Naive thymus-derived CD8-positive, alpha-beta T cell (primary cell): ENCODE results near the gene EIF2S2. TPM values are rescaled to one million over a fixed set of nuclear protein-coding genes. Genes with fewer than 3 reads are reported as not detected.
"Not testable (repeated sequence)": the region's sequence is repeated elsewhere in the genome, so short reads cannot be mapped to it uniquely, and the experiment has no call there.

Experiments used
- ATAC-seq, 2 donors: fragments of 150-1000 bp; cut with Tn5 transposase in 1 of 2; sonication (Bioruptor Pico), chemical (Tn5 transposase) in 1 of 2; 1 replicate in 1 of 2; 2 replicates in 1 of 2; pipeline ENCODE4 v1.10.0; 2021; ENCODE audit warnings: mild to moderate bottlenecking in 2 of 2, moderate library complexity in 2 of 2
- POLR2A ChIA-PET: fragments of 350-600 bp; sonication (Branson Sonifier 250); formaldehyde crosslinking; loops from one replicate; lab custom pipeline; 2021; ENCODE audit warnings: antibody characterized with exemption; lab: Charles Lee
- DNase-seq, 10 donors: peaks; one replicate each; pipeline versions ENCODE4 v3.0.0 to v3.0.0-alpha.2; 2020 to 2022
- H3K27ac Mint-ChIP-seq, 10 donors: one replicate each; pipeline ENCODE4 v1.8.0; 2020 to 2022; ENCODE audit warnings: mild to moderate bottlenecking in 10 of 10, mixed read lengths in 10 of 10, moderate library complexity in 4 of 10, inconsistent platforms in 1 of 10
- H3K27me3 Mint-ChIP-seq, 5 donors: one replicate each; pipeline ENCODE4 v1.8.0; 2021 to 2022; ENCODE audit warnings: mixed read lengths in 5 of 5
- H3K36me3 Mint-ChIP-seq, 3 donors: one replicate each; pipeline ENCODE4 v1.8.0; 2020 to 2022; ENCODE audit warnings: mixed read lengths in 3 of 3, mild to moderate bottlenecking in 2 of 3, inconsistent platforms in 1 of 3
- H3K4me1 Mint-ChIP-seq, 4 donors: one replicate each; pipeline ENCODE4 v1.8.0; 2021 to 2022; ENCODE audit warnings: mixed read lengths in 4 of 4
- H3K4me3 Mint-ChIP-seq, 10 donors: one replicate each; pipeline ENCODE4 v1.8.0; 2020 to 2022; ENCODE audit warnings: mild to moderate bottlenecking in 10 of 10, mixed read lengths in 10 of 10, moderate library complexity in 6 of 10, inconsistent platforms in 1 of 10
- H3K9me3 Mint-ChIP-seq, 9 donors: one replicate each; pipeline ENCODE4 v1.8.0; 2020 to 2022; ENCODE audit warnings: mixed read lengths in 9 of 9, mild to moderate bottlenecking in 3 of 9, inconsistent platforms in 1 of 9, moderate library complexity in 1 of 9
- polyA plus RNA-seq, 3 donors: library from polyadenylated mRNA; unstranded; fragments of 300-500 nt; fragmentation: Illumina TruSeq; gene quantifications; one replicate each; pipeline ENCODE4 v1.2.3, GENCODE V29; 2021
- total RNA-seq, 8 experiments: library from RNA in 2 of 8; stranded (reverse) in 2 of 8; gene quantifications; one replicate each; pipeline ENCODE4 v1.2.3 and lab custom pipeline; 2021 to 2026

EIF2S2 gene
- 10 to 100 TPM; 61.9 to 66.5 TPM for total RNA-seq
- 10 to 100 TPM; 17.5 to 21.6 (median 20.2) TPM for polyA plus RNA-seq
- total RNA-seq (lab: John Stamatoyannopoulos, UW), result 57.1 to 394 (median 160) reads per million in 6 experiments

DNA sequence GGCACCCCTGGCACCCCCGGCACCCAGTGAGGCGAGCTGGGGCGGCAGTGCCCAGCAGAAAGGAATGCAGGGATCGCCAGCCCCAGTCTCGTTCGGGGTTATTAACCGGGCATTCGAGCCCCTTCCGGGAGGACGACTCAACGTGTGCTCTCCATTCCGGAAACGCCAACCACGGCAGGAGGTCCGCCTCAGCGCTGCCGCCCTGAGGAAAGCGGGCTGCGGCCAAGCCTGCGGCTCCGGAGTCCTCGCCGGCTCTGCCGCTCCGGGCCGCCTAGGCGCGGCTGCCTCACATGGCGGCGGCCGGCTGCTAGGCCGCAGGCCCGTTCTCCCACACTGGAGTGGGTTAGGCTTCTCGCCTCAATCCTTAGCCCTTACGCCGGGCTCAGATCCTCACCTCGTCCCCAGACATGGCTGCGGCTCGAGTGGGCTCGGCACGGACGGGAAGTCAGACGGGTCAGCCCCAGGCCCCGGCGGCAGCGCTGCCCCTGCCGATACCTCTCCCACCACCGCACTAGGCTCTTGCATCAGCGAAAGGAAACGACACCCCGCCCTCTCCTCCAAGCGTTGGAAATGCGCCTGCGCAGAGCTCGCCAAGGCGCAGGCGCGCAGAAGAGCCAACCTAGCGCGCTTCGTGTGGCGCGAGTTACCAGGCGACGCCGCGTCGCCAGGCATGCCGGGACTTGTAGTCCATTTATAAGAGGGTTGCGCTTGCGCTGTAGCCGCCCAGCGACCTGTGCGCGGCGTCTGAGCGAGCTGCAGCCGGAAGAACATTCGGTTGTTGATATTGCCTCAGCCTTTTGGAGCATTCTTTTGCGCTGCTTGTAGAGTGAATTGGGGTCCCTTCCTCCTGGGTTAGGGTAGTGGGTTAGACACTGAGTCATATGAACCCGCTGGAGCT lies at the start of gene EIF2S2:
TSS of gene EIF2S2 (minus strand) at position 542 of the 898 bp plus-strand sequence. CDS start at position 409, 133 bp downstream.
- Mint-ChIP-seq H3K36me3 (peaks cover 0 to 34% (median 4%) of the 10 kb centered on the region in 3 donors), H3K27me3 (no peaks in the 10 kb centered on the region), H3K9me3 (no peaks in the 10 kb centered on the region), H3K27ac (peak within 1 kb of the TSS; percentile 96 to 100 (median 98)), H3K4me3 (peak within 1 kb of the TSS; percentile 90 to 99 (median 96)), H3K4me1 (peaks cover 23 to 51% (median 43%) of the 10 kb centered on the region in 4 donors)
- POLR2A ChIA-PET, result interaction anchor here (0.7 to 2.5 kb wide), 36 partner anchors 10 to 1842 kb away, joined by 3 to 46 read pairs (median 5); partner anchors contain the start of genes AHCY, CBFA2T2, CHMP4B and DYNLRB1
- DNase-seq (peak; percentile 91 to 98 (median 94)), ATAC-seq (peak; percentile 91 to 92)

GRCh38 chr20:34157697-34158096 lies 45.7 kb upstream of the EIF2S2 start:
- DNase-seq (peak in 1 of 10 donors; percentile 7), ATAC-seq (peak in 1 of 2 donors; percentile 20)
- H3K36me3 Mint-ChIP-seq, H3K4me3 Mint-ChIP-seq, H3K4me1 Mint-ChIP-seq, H3K9me3 Mint-ChIP-seq, POLR2A ChIA-PET: not testable (repeated sequence)
- H3K27me3 Mint-ChIP-seq, result peaks cover 6 to 22% (median 7%) of the 10 kb centered on the region in 5 donors
- peak overlapping the region in 1 of 10 donors; percentile 4 for H3K27ac Mint-ChIP-seq

GRCh38 chr20:34155836-34156235 lies 43.8 kb upstream of the EIF2S2 start:
- ATAC-seq (no peak), DNase-seq (no peak)
- H3K27ac Mint-ChIP-seq, result peak overlapping the region in 1 of 10 donors; percentile 13
- H3K9me3 Mint-ChIP-seq, result no peaks in the 10 kb centered on the region
- POLR2A ChIA-PET, result no interaction called here
- H3K36me3 Mint-ChIP-seq, result no peaks in the 10 kb centered on the region
- H3K4me1 Mint-ChIP-seq, result peaks cover 0 to 5% (median 3%) of the 10 kb centered on the region in 4 donors
- no peak overlapping the region for H3K4me3 Mint-ChIP-seq
- H3K27me3 Mint-ChIP-seq, result peaks cover 5 to 31% (median 10%) of the 10 kb centered on the region in 5 donors

DNA sequence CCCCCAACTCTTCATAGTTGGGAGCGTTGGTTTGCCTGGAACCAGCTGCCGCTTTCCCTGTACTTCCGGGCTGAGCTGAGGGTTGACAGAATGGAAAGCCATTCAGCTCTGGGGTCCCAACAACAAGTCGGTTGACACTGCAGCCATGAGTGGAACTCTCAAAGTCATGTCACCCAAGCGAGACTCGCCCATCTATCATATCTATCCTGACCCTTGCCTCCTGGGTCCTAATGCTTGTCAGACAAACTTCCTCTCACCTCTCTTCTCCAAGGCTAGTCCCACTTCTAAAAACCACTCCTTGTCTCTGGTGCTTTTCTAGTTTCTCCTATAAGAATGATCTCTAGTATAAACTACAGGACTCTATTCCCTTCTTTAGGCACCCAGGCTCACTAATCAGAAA lies 41.1 kb upstream of the EIF2S2 start:
- POLR2A ChIA-PET, H3K27ac Mint-ChIP-seq, H3K9me3 Mint-ChIP-seq, H3K4me3 Mint-ChIP-seq, H3K4me1 Mint-ChIP-seq, H3K36me3 Mint-ChIP-seq, DNase-seq, ATAC-seq: not testable (repeated sequence)
- peaks cover 6 to 31% (median 10%) of the 10 kb centered on the region in 5 donors for H3K27me3 Mint-ChIP-seq

- POLR2A ChIA-PET, DNase-seq, H3K9me3 Mint-ChIP-seq, H3K4me1 Mint-ChIP-seq, H3K27ac Mint-ChIP-seq, ATAC-seq, H3K4me3 Mint-ChIP-seq, H3K36me3 Mint-ChIP-seq: not testable (repeated sequence)
- H3K27me3 Mint-ChIP-seq, result peaks cover 6 to 31% (median 10%) of the 10 kb centered on the region in 5 donors
Observed at GRCh38 chr20:34152073-34152472, 40.0 kb upstream of the EIF2S2 start.

DNA sequence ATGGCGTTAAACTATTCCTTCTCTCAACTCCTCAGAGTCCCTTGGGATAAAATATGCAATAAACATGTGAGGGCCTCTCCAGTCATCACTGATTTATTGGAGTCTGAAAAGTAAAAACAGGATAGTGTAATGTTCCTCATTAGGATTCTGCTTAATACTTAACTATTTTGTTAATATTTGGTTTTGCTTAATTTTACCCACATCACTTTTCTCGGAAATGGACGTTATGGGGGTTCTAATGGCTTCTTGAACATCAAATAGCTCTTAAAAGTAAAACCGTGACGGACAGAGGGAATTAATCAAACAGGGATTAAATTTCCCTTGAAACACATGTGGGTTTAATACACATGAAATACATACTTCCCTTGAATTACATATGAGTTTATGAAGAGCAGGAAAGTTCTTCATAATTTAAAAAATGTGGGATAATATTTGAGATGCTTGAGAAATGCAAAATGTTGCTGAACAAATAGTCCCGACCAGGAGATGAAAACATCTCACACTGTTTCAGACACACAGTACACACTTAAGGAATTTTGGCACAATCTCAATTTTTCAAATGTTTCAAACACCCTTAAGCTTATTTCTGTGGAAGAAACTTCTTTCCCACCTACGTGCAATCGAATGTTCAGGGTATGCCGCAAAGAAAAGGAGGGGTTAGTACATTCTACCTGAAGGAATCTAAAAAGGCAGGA lies 38.4 kb upstream of the EIF2S2 start:
- POLR2A ChIA-PET, result interaction anchor here (0.5 kb wide), 1 partner anchor 193 kb away, joined by 4 read pairs; no protein-coding TSS in a partner anchor
- peaks cover 6 to 31% (median 10%) of the 10 kb centered on the region in 5 donors for H3K27me3 Mint-ChIP-seq

DNA sequence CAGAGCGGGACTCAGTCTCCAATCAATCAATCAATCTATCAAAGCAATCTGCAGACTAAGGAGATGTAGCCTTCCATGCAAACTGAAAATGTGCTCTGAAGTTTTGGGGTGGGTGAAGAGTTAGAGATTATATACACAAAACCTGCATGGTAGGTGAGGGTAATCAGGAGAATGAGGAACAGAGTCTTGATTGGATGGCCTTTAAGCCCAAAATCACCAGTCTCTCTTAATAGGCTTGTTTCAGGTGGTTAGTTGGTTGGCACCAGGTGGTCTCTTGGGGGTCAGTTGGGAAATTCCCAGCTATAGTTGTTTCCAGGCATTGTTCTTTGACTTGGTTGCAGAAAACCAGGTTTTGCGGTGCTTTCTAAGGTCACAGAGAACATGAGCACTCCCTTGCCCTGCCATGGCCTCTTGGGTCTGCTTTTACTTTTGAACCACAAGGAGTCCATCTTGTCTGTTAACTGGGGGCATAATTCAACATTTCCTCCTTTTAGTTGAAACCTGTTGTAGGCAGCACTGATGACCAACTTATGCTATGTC lies 33.3 kb upstream of the EIF2S2 start:
- Mint-ChIP-seq H3K27ac (no peak overlapping the region), H3K36me3 (peaks cover 0 to 2% (median 0%) of the 10 kb centered on the region in 3 donors), H3K27me3 (peaks cover 2 to 15% (median 4%) of the 10 kb centered on the region in 5 donors), H3K4me1 (no peaks in the 10 kb centered on the region), H3K4me3 (no peak overlapping the region), H3K9me3 (no peaks in the 10 kb centered on the region)
- POLR2A ChIA-PET, result no interaction called here
- ATAC-seq (no peak), DNase-seq (no peak)

More for the DNA sequence above, 38.4 kb upstream of the EIF2S2 start:
- no peak for ATAC-seq
- no peaks in the 10 kb centered on the region for H3K4me1 Mint-ChIP-seq
- no peaks in the 10 kb centered on the region for H3K36me3 Mint-ChIP-seq
- no peak overlapping the region for H3K27ac Mint-ChIP-seq
- DNase-seq, result no peak
- no peaks in the 10 kb centered on the region for H3K9me3 Mint-ChIP-seq
- no peak overlapping the region for H3K4me3 Mint-ChIP-seq

- no peak overlapping the region for H3K27ac Mint-ChIP-seq
- no peak for ATAC-seq
- H3K36me3 Mint-ChIP-seq, result peaks cover 0 to 2% (median 0%) of the 10 kb centered on the region in 3 donors
- DNase-seq, result no peak
- H3K4me3 Mint-ChIP-seq, result no peak overlapping the region
- H3K4me1 Mint-ChIP-seq, result no peaks in the 10 kb centered on the region
- POLR2A ChIA-PET, result no interaction called here
- no peaks in the 10 kb centered on the region for H3K9me3 Mint-ChIP-seq
- H3K27me3 Mint-ChIP-seq, result peaks cover 6 to 20% (median 8%) of the 10 kb centered on the region in 5 donors
Observed at GRCh38 chr20:34143951-34144350, 31.9 kb upstream of the EIF2S2 start.

DNA sequence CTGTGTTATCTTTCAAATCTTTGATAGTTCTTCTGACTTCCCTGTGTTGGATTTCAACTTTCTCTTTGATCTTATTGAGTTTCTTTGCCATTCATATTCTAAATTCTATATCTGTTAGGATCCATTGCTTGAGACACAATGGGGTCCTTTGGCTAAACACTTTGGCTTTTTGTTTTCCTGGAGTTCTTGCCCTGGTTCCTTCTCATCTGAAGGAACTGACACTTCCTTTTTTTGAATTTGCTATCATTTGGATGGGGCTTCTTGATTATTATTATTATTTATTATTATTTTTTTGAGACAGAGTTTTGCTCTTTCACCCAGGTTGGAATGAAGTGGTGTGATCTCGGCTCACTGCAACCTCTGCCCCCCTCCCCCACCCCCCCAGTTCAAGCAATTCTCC lies 30.1 kb upstream of the EIF2S2 start:
- POLR2A ChIA-PET, result no interaction called here
- DNase-seq, result no peak
- ATAC-seq, result no peak
- H3K27me3 Mint-ChIP-seq, result peaks cover 6 to 21% (median 8%) of the 10 kb centered on the region in 5 donors
- H3K9me3 Mint-ChIP-seq, result no peaks in the 10 kb centered on the region
- H3K36me3 Mint-ChIP-seq, result peaks cover 0 to 2% (median 0%) of the 10 kb centered on the region in 3 donors
- no peak overlapping the region for H3K4me3 Mint-ChIP-seq
- H3K4me1 Mint-ChIP-seq, result no peaks in the 10 kb centered on the region
- no peak overlapping the region for H3K27ac Mint-ChIP-seq

- H3K4me1 Mint-ChIP-seq, result no peaks in the 10 kb centered on the region
- no peak overlapping the region for H3K27ac Mint-ChIP-seq
- no peak overlapping the region for H3K4me3 Mint-ChIP-seq
- peaks cover 0 to 2% (median 0%) of the 10 kb centered on the region in 3 donors for H3K36me3 Mint-ChIP-seq
- H3K27me3 Mint-ChIP-seq, result peaks cover 6 to 21% (median 8%) of the 10 kb centered on the region in 5 donors
- no peaks in the 10 kb centered on the region for H3K9me3 Mint-ChIP-seq
- DNase-seq (no peak), ATAC-seq (no peak)
- POLR2A ChIA-PET, result no interaction called here
Observed at GRCh38 chr20:34141293-34141692, 29.2 kb upstream of the EIF2S2 start.

GRCh38 chr20:34135525-34136275 lies 23.7 kb upstream of the EIF2S2 start:
- not testable (repeated sequence) for H3K27me3 Mint-ChIP-seq, H3K9me3 Mint-ChIP-seq, H3K36me3 Mint-ChIP-seq, H3K4me3 Mint-ChIP-seq, DNase-seq, ATAC-seq, H3K4me1 Mint-ChIP-seq
- POLR2A ChIA-PET, result interaction anchor here (0.9 kb wide), 1 partner anchor 23 kb away, joined by 5 read pairs; the partner anchor contains the start of gene EIF2S2
- H3K27ac Mint-ChIP-seq, result peak overlapping the region in 1 of 10 donors; percentile 58
